ENCODE results near the gene NDEL1.

Gene NDEL1

DNA sequence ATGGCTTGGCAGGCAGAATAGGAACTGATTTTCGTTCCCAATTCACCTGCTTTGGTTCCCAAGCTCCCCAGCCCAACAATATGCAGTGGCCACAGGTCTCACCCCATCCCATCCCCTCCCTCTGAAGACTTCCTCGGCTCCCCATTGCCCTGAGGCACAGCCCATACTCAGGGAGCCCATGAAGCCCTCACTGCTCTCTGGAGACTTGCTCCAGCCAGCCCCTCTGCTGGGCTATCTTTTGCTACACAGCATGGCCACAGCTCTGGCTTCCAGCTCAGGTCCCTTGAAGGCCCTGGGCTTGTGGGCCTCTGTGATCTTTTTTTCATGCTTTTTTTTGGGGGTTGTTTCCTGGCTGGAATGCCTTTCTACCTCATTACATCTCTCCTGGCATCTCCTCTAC, 29.5 kb upstream of the NDEL1 start:
- no peak for DNase-seq (ENCODE audit: low read depth)
- no peak overlapping the region for H3K4me3 ChIP-seq (ENCODE audit: low read length)
- TF ChIP-seq, protein P1, sequence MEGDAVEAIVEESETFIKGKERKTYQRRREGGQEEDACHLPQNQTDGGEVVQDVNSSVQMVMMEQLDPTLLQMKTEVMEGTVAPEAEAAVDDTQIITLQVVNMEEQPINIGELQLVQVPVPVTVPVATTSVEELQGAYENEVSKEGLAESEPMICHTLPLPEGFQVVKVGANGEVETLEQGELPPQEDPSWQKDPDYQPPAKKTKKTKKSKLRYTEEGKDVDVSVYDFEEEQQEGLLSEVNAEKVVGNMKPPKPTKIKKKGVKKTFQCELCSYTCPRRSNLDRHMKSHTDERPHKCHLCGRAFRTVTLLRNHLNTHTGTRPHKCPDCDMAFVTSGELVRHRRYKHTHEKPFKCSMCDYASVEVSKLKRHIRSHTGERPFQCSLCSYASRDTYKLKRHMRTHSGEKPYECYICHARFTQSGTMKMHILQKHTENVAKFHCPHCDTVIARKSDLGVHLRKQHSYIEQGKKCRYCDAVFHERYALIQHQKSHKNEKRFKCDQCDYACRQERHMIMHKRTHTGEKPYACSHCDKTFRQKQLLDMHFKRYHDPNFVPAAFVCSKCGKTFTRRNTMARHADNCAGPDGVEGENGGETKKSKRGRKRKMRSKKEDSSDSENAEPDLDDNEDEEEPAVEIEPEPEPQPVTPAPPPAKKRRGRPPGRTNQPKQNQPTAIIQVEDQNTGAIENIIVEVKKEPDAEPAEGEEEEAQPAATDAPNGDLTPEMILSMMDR (IDR thresholded peaks at IDR 0.05; ENCODE audit: insufficient read depth, low read depth, low read length, missing control alignments) = no peak

DNA sequence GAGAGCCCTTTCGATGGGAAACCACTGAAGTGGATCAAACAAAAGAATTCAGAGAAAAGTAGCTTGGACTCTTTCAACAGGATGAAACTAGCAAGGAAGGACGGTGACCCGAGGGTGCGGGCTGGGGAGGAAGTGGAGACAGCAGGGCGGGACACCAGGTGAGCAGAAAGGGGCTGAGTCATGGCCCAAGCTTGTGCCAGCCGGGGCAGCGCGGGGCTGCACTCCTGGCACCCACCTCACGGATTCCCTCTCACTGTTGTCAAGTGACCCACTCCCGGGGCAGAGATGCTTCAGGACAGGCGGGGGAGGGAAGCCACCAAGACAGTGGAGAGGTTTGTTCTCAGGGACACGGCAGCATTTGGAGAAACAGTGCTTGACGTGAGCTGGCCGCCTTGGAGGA, 27.3 kb upstream of the NDEL1 start:
- TF ChIP-seq, protein P1 (IDR thresholded peaks at IDR 0.05; ENCODE audit: insufficient read depth, low read depth, low read length, missing control alignments) = no peak
- H3K4me3 ChIP-seq (ENCODE audit: low read length) = no peak overlapping the region
- peak; percentile 81 for DNase-seq (ENCODE audit: low read depth)

DNA sequence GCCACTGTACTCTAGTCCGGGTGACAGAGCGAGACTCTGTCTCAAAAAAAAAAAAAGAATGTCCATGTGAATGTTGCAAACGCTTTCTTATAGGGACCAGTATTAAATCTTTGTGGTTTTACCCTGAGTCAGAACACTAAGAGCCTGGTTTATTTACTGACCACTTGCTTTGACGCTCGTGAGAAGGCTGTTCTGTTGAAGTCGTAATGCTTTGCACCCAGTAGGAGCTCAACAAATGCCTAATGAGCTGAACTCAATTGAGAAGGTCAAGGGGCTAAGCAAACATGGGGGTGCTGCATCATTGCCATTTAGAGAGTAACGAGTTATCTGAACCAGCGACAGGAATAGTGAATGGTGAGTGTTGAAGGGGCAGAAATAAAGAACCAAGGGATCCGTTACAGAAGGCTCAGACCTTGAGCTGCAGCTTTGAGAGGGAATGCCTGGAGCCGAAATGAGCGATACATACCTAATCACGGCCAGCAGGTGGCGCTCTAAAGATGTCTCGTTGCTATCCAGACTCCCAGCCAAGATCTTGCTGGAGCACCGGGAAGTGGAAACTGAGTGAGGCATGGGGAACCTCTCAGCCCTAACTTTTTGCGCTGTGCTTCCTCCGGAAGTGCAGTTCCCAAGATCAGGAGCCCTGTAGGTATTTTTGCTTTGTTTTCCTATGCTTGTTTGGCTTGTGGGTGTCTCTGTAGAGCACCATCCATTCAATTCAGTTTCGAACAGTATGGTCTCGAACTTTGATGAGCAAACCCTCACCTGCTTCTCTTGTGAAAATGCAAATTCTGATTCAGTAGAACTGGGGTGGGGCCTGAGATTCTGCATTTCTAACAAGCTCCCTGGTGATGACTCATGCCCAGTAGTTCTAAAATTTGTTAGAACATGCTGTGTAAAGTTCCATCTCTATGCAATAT, 25.5 kb upstream of the NDEL1 start:
- peak; percentile 95 for DNase-seq (ENCODE audit: low read depth)
- peak overlapping the region; percentile 37 for H3K4me3 ChIP-seq (ENCODE audit: low read length)
- TF ChIP-seq, protein P1 (IDR thresholded peaks at IDR 0.05; ENCODE audit: insufficient read depth, low read depth, low read length, missing control alignments) = peak; percentile 87

DNA sequence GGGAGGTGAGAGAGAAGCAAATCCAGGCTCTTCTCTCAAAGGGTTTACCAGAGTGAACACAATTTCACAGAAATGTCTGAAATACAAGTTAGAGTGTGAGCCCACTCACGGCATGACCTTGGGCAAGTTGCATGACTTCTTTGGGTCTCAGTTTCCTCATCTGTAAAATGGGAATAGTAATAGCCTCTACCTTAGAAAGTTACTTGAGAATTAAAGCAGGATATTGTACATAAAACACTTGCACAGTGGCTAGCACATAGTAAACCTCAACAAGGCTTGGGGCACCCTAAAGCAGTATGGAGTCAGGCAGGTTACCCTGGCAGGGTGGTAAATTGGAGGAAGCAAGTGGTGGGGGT, 24.8 kb upstream of the NDEL1 start:
- TF ChIP-seq, protein P1 (IDR thresholded peaks at IDR 0.05; ENCODE audit: insufficient read depth, low read depth, low read length, missing control alignments) = no peak
- H3K4me3 ChIP-seq (ENCODE audit: low read length) = no peak overlapping the region
- DNase-seq (ENCODE audit: low read depth) = no peak

DNA sequence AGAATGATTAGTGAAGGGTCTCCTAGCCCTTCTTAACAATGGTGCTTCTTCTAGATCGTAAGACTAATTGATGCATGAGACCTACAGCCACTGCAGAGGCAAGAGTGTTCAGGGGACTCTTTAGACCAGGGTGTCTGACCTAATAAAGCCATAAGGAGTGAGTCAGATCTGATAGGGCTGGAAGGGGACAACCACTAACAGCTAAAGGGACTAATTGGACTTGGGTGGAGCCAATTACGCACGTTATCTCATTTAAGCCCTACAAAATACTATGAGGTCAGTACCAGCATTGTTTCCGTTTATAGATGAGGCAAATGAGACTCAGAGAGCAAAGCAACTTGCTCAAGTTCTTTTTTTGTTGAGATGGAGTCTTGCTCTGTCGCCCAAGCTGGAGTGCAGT, 23.6 kb upstream of the NDEL1 start:
- no peak overlapping the region for H3K4me3 ChIP-seq (ENCODE audit: low read length)
- no peak for DNase-seq (ENCODE audit: low read depth)
- TF ChIP-seq, protein P1 (IDR thresholded peaks at IDR 0.05; ENCODE audit: insufficient read depth, low read depth, low read length, missing control alignments) = no peak

DNA sequence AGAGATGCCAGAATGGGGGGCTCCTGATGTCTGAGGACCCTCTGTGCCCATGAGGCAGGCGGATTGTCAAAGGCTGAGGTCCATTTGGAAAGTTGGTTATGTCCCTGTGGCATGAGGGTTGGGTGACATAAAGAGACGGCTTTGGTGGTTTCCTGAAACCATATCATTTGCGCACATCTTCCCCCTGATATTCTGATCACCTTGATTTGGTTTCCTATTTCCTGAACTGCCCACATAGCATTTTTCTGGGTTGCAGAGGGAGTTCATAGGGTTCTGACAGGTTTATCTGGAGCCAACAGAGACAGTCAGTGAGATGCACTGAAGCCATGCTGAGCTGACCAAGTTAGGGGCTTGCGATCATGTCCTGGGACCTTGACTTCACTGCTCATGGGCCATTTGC, 22.4 kb upstream of the NDEL1 start:
- DNase-seq (ENCODE audit: low read depth) = no peak
- TF ChIP-seq, protein P1 (IDR thresholded peaks at IDR 0.05; ENCODE audit: insufficient read depth, low read depth, low read length, missing control alignments) = no peak
- H3K4me3 ChIP-seq (ENCODE audit: low read length) = peak overlapping the region; percentile 19

DNA sequence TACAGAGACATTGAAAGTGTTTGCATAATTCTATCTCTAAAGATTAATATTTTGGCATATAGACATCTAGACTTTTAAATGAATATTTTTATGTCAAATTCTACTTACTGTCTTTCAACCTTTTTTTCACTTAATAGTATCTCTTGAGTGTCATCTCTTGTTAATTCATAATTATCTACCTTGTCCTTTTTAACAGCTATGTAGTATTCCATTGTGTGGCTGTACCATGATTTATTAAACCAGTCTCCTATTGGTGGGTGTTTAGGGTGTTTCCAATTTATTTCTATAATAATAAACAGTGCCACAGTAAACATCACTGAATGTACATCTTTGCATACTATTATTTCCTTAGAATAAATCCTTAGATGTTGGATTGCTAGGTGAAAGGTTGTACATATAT, 21.7 kb upstream of the NDEL1 start:
- no peak for DNase-seq (ENCODE audit: low read depth)
- H3K4me3 ChIP-seq (ENCODE audit: low read length) = no peak overlapping the region
- TF ChIP-seq, protein P1 (IDR thresholded peaks at IDR 0.05; ENCODE audit: insufficient read depth, low read depth, low read length, missing control alignments) = no peak
